Keratinocyte (primary cell): ENCODE measurements around the gene GRIN3B. TPM values are rescaled to one million over a fixed set of nuclear protein-coding genes. Genes with fewer than 3 reads are reported as not detected.

Experiments used
- DNase-seq: peaks from one replicate; pipeline ENCODE4 v3.0.0-alpha.2; 2011; ENCODE audit warnings: low read depth, missing footprints, low spot score
- FAIRE-seq: peaks from 2 replicates; lab custom pipeline; 2011; peaks lifted over from hg19 to GRCh38; lab: Jason Lieb, UNC
- H2AFZ ChIP-seq: 2 replicates; pipeline ENCODE4 v1.6.0; 2012; ENCODE audit warnings: low read length, control low read depth, inconsistent platforms; ENCODE audit not compliant: control insufficient read depth
- H3K27ac ChIP-seq: 2 replicates; pipeline ENCODE4 v1.5.1; 2011; ENCODE audit warnings: low read length; ENCODE audit not compliant: control insufficient read depth, insufficient read depth
- H3K27me3 ChIP-seq: 3 replicates; pipeline ENCODE4 v1.6.0; 2011; ENCODE audit warnings: low read length; ENCODE audit not compliant: control insufficient read depth, insufficient read depth; ENCODE audit errors: extremely low read depth
- H3K36me3 ChIP-seq, 2 experiments: 2 replicates in 1 of 2; 3 replicates in 1 of 2; pipeline ENCODE4 v1.5.1; 2011; ENCODE audit warnings: low read length in 2 of 2, mild to moderate bottlenecking in 1 of 2; ENCODE audit not compliant: control insufficient read depth in 2 of 2, insufficient read depth in 2 of 2; ENCODE audit errors: extremely low read depth in 1 of 2
- H3K4me1 ChIP-seq: 3 replicates; pipeline ENCODE4 v1.5.1; 2011; ENCODE audit warnings: low read length; ENCODE audit not compliant: control insufficient read depth, insufficient read depth; ENCODE audit errors: extremely low read depth
- H3K4me2 ChIP-seq: 3 replicates; pipeline ENCODE4 v1.6.0; 2011; ENCODE audit warnings: low read depth, low read length; ENCODE audit not compliant: control insufficient read depth, insufficient read depth; ENCODE audit errors: extremely low read depth
- H3K4me3 ChIP-seq, 3 experiments: fragments of 200-600 bp in 1 of 3; sonication (generic) in 1 of 3; 2 replicates in 2 of 3; 3 replicates in 1 of 3; pipeline ENCODE4 v1.5.1; 2011 to 2016; ENCODE audit warnings: low read length in 3 of 3, mild to moderate bottlenecking in 3 of 3, control low read depth in 2 of 3, inconsistent platforms in 1 of 3, low read depth in 1 of 3, mixed read lengths in 1 of 3, mixed run types in 1 of 3, moderate library complexity in 1 of 3; ENCODE audit not compliant: control insufficient read depth in 2 of 3, insufficient read depth in 2 of 3; ENCODE audit errors: extremely low read depth in 1 of 3
- H3K79me2 ChIP-seq: 2 replicates; pipeline ENCODE4 v1.6.0; 2012; ENCODE audit warnings: low read length; ENCODE audit not compliant: control insufficient read depth, insufficient read depth
- H3K9ac ChIP-seq: 3 replicates; pipeline ENCODE4 v1.6.0; 2011; ENCODE audit warnings: low read length; ENCODE audit not compliant: control insufficient read depth, insufficient read depth; ENCODE audit errors: extremely low read depth
- H3K9me1 ChIP-seq: 3 replicates; pipeline ENCODE4 v1.6.0; 2011; ENCODE audit warnings: low read length; ENCODE audit not compliant: control insufficient read depth, insufficient read depth; ENCODE audit errors: extremely low read depth
- H3K9me3 ChIP-seq: 2 replicates; pipeline ENCODE4 v1.5.1; 2012; ENCODE audit warnings: low read depth, low read length; ENCODE audit not compliant: control insufficient read depth
- H4K20me1 ChIP-seq: 3 replicates; pipeline ENCODE4 v1.6.0; 2011; ENCODE audit warnings: low read length; ENCODE audit not compliant: control insufficient read depth, insufficient read depth; ENCODE audit errors: extremely low read depth
- EZH2 ChIP-seq: IDR thresholded peaks from one replicate; pipeline ENCODE4 v1.6.1; 2012; ENCODE audit warnings: inconsistent platforms, mild to moderate bottlenecking, low read length, moderate library complexity
- dilution Hi-C: fragments of 300-500 bp; cut with MboI; formaldehyde crosslinking; loops from one replicate; pipeline ENCODE4 v1.7.0; 2020; ENCODE audit warnings: low sequenced_read_pairs; ENCODE audit not compliant: extremely low pct_ligation_motif_present
- polyA plus RNA-seq, 5 experiments: library from polyadenylated mRNA; depleted of rRNA in 3 of 5; stranded (reverse) in 3 of 5; stranded (forward) in 1 of 5; unstranded in 1 of 5; fragments of >200 nt; gene quantifications; 1 replicate in 1 of 5; 2 replicates in 3 of 5; 3 replicates in 1 of 5; pipeline versions ENCODE4 v1.2.1 to v1.2.3, GENCODE V29; 2011 to 2012; ENCODE audit warnings: missing spikeins in 2 of 5, low read depth in 1 of 5, low replicate concordance in 1 of 5
- TF ChIP-seq, protein P1 (sequence below), 3 experiments: IDR thresholded peaks in 1 of 3; conservative IDR thresholded peaks in 1 of 3; optimal IDR thresholded peaks in 1 of 3; 2 replicates in 2 of 3; 3 replicates in 1 of 3; pipeline versions ENCODE3 to v1.5.1; 2011; ENCODE audit warnings: low read length in 3 of 3, mild to moderate bottlenecking in 3 of 3, moderate library complexity in 2 of 3, control low read depth in 1 of 3, inconsistent platforms in 1 of 3; ENCODE audit not compliant: insufficient read depth in 2 of 3; ENCODE audit errors: extremely low read depth in 1 of 3

GRIN3B gene
- polyA plus RNA-seq, 1 donor (not counting 4 experiments of a cell fraction or from before 2014, with no cell fraction given), result 0.20 TPM

DNA sequence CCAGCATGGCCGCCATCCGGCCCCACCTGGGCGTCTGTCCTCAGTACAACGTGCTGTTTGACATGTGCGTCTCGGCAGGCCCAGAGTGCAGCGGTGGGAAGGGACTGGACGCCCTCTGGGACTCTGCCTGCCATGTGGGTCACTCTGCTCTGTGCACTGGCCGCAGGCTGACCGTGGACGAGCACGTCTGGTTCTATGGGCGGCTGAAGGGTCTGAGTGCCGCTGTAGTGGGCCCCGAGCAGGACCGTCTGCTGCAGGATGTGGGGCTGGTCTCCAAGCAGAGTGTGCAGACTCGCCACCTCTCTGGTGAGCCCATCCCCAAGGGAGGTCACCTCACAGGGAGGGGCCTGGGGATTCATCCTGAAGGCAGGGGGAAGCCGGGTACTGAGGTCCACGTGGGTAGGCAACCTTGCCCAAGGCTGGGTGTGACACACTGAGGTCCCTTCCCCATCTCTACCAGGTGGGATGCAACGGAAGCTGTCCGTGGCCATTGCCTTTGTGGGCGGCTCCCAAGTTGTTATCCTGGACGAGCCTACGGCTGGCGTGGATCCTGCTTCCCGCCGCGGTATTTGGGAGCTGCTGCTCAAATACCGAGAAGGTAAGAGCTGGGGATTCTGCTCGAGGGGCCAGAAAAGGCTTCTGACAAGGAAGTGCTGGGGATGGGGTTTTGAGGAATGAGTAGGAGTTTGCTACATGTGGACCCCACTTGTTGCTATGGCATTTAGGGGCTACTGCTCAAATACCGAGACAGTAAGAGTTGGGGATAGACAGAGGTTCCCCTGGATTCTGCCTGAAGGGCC is 51.0 kb downstream of the GRIN3B start:
- Histone ChIP-seq H3K4me3 (no peak overlapping the region), H4K20me1 (no peaks in the 10 kb centered on the region), H3K4me1 (no peaks in the 10 kb centered on the region), H3K27me3 (no peaks in the 10 kb centered on the region), H3K79me2 (no peaks in the 10 kb centered on the region), H3K36me3 (peaks cover 0 to 16% of the 10 kb centered on the region in 2 experiments), H2AFZ (no peak overlapping the region), H3K4me2 (no peak overlapping the region), H3K9ac (no peak overlapping the region), H3K9me3 (peaks cover 2% of the 10 kb centered on the region), H3K27ac (no peak overlapping the region), H3K9me1 (no peaks in the 10 kb centered on the region)
- TF ChIP-seq, protein P1, sequence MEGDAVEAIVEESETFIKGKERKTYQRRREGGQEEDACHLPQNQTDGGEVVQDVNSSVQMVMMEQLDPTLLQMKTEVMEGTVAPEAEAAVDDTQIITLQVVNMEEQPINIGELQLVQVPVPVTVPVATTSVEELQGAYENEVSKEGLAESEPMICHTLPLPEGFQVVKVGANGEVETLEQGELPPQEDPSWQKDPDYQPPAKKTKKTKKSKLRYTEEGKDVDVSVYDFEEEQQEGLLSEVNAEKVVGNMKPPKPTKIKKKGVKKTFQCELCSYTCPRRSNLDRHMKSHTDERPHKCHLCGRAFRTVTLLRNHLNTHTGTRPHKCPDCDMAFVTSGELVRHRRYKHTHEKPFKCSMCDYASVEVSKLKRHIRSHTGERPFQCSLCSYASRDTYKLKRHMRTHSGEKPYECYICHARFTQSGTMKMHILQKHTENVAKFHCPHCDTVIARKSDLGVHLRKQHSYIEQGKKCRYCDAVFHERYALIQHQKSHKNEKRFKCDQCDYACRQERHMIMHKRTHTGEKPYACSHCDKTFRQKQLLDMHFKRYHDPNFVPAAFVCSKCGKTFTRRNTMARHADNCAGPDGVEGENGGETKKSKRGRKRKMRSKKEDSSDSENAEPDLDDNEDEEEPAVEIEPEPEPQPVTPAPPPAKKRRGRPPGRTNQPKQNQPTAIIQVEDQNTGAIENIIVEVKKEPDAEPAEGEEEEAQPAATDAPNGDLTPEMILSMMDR (optimal IDR thresholded peaks at IDR 0.05 in 1 of 3, IDR thresholded peaks at IDR 0.05 in 1 of 3, conservative IDR thresholded peaks at IDR 0.05 in 1 of 3; ENCODE audit: extremely low read depth in 1 of 3, insufficient read depth in 2 of 3, low read length in 3 of 3), result no peak
- no peak for FAIRE-seq
- no peak for DNase-seq
- dilution Hi-C loops, result no loop called here

DNA sequence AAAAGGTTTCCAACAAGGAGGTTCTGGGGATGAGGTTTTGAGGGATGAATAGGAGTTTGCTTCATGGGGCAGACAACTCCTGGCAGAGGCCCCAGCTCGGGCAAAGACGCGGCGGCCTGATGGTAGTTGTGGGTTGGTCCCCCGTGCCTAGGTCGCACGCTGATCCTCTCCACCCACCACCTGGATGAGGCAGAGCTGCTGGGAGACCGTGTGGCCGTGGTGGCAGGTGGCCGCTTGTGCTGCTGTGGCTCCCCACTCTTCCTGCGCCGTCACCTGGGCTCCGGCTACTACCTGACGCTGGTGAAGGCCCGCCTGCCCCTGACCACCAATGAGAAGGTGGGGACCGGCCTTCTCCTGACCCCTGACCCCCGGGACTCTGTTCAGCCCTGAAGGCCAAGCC is 51.6 kb downstream of the GRIN3B start:
- TF ChIP-seq, protein P1 (optimal IDR thresholded peaks at IDR 0.05 in 1 of 3, IDR thresholded peaks at IDR 0.05 in 1 of 3, conservative IDR thresholded peaks at IDR 0.05 in 1 of 3; ENCODE audit: extremely low read depth in 1 of 3, insufficient read depth in 2 of 3, low read length in 3 of 3), result no peak
- TF ChIP-seq EZH2, result no peak

More for the DNA sequence above, 51.6 kb downstream of the GRIN3B start:
- Histone ChIP-seq H3K9me3 (peaks cover 8% of the 10 kb centered on the region), H3K4me1 (no peaks in the 10 kb centered on the region), H3K27ac (no peak overlapping the region), H2AFZ (no peak overlapping the region), H3K4me2 (no peak overlapping the region), H3K79me2 (no peaks in the 10 kb centered on the region), H4K20me1 (no peaks in the 10 kb centered on the region), H3K9ac (no peak overlapping the region), H3K4me3 (no peak overlapping the region), H3K9me1 (no peaks in the 10 kb centered on the region), H3K36me3 (peaks cover 3 to 20% of the 10 kb centered on the region in 2 experiments), H3K27me3 (no peaks in the 10 kb centered on the region)
- FAIRE-seq (no peak), DNase-seq (no peak)
- dilution Hi-C loops, result no loop called here
